Endothelial cell of umbilical vein (primary cell): ENCODE measurements around the gene KRTAP26-1. TPM values are rescaled to one million over a fixed set of nuclear protein-coding genes. Genes with fewer than 3 reads are reported as not detected.

Source experiments
- BruUV-seq: library from RNA; stranded (reverse); fragments of 400-500 nt; replicated peaks from 2 replicates; lab custom pipeline; 2021; lab: Mats Ljungman, UMichigan
- CTCF ChIA-PET: fragments of 300-600, 350-600 bp; sonication (Branson Sonifier 250); formaldehyde crosslinking; loops from one replicate; lab custom pipeline; 2021; ENCODE audit warnings: antibody characterized with exemption, inconsistent platforms; lab: Charles Lee
- POLR2A ChIA-PET: fragments of 300-600, 350-600 bp; sonication (Branson Sonifier 250); formaldehyde crosslinking; loops from one replicate; lab custom pipeline; 2021; ENCODE audit warnings: antibody characterized with exemption, inconsistent platforms; lab: Charles Lee
- DNase-seq: peaks from one replicate; pipeline ENCODE4 v3.0.0-alpha.2; 2011; ENCODE audit warnings: low read depth, low spot score
- FAIRE-seq: peaks from 2 replicates; lab custom pipeline; 2011; peaks lifted over from hg19 to GRCh38; lab: Jason Lieb, UNC
- H2AFZ ChIP-seq: 2 replicates; pipeline ENCODE4 v1.6.0; 2012; ENCODE audit warnings: low read depth, low read length, control low read depth, inconsistent platforms
- H3K27ac ChIP-seq: 2 replicates; pipeline ENCODE4 v1.5.1; 2011; ENCODE audit warnings: low read depth, mild to moderate bottlenecking, control low read depth, low read length, moderate library complexity; ENCODE audit not compliant: insufficient read depth
- H3K27me3 ChIP-seq, 2 experiments: 2 replicates each; pipeline versions ENCODE4 v1.6.0 to v1.6.1; 2011; ENCODE audit warnings: low read length in 2 of 2, mixed read lengths in 1 of 2; ENCODE audit not compliant: control insufficient read depth in 2 of 2, insufficient read depth in 2 of 2
- H3K36me3 ChIP-seq, 2 experiments: 2 replicates in 1 of 2; 3 replicates in 1 of 2; pipeline ENCODE4 v1.5.1; 2011; ENCODE audit warnings: low read length in 2 of 2, mild to moderate bottlenecking in 1 of 2, moderate library complexity in 1 of 2; ENCODE audit not compliant: control insufficient read depth in 2 of 2, insufficient read depth in 2 of 2; ENCODE audit errors: extremely low read depth in 1 of 2
- H3K4me1 ChIP-seq: 3 replicates; pipeline ENCODE4 v1.5.1; 2011; ENCODE audit warnings: mild to moderate bottlenecking, low read length; ENCODE audit not compliant: control insufficient read depth, insufficient read depth; ENCODE audit errors: extremely low read depth
- H3K4me2 ChIP-seq: 2 replicates; pipeline ENCODE4 v1.6.1; 2011; ENCODE audit warnings: low read length, control low read depth, mixed read lengths; ENCODE audit not compliant: insufficient read depth
- H3K4me3 ChIP-seq, 3 experiments: fragments of 200-600 bp in 1 of 3; sonication (generic), shearing (Covaris generic) in 1 of 3; replicated peaks in 1 of 3; 2 replicates each; pipeline ENCODE4 v1.5.1; 2011 to 2016; ENCODE audit warnings: control low read depth in 3 of 3, low read length in 3 of 3, mild to moderate bottlenecking in 2 of 3, inconsistent platforms in 1 of 3, low read depth in 1 of 3, moderate library complexity in 1 of 3; ENCODE audit not compliant: insufficient read depth in 1 of 3
- H3K79me2 ChIP-seq: 2 replicates; pipeline ENCODE4 v1.6.0; 2012; ENCODE audit warnings: low read length, inconsistent platforms; ENCODE audit not compliant: control insufficient read depth, insufficient read depth
- H3K9ac ChIP-seq: replicated peaks from 2 replicates; pipeline ENCODE3; 2011; ENCODE audit warnings: low read length, control low read depth; ENCODE audit not compliant: insufficient read depth; ENCODE audit errors: extremely low read depth
- H3K9me1 ChIP-seq: replicated peaks from 3 replicates; pipeline ENCODE4 v1.6.0; 2011; ENCODE audit warnings: mild to moderate bottlenecking, low read length; ENCODE audit not compliant: control insufficient read depth, insufficient read depth; ENCODE audit errors: extremely low read depth
- H3K9me3 ChIP-seq: replicated peaks from 2 replicates; pipeline ENCODE4 v1.5.1; 2012; ENCODE audit warnings: low read length, inconsistent platforms; ENCODE audit not compliant: control insufficient read depth, insufficient read depth
- H4K20me1 ChIP-seq: replicated peaks from 2 replicates; pipeline ENCODE3; 2011; ENCODE audit warnings: mild to moderate bottlenecking, low read length; ENCODE audit not compliant: control insufficient read depth, insufficient read depth; ENCODE audit errors: extremely low read depth
- EZH2 ChIP-seq: IDR thresholded peaks from 2 replicates; pipeline ENCODE4 v1.6.1; 2012; ENCODE audit warnings: borderline replicate concordance, low read depth, mild to moderate bottlenecking, moderate library complexity, low read length, inconsistent platforms; ENCODE audit not compliant: severe bottlenecking
- FOS ChIP-seq: IDR thresholded peaks from 2 replicates; pipeline ENCODE4 v1.6.1; 2011; ENCODE audit warnings: mild to moderate bottlenecking, low read length, moderate library complexity, borderline replicate concordance; ENCODE audit not compliant: insufficient read depth
- GATA2 ChIP-seq: IDR thresholded peaks from 2 replicates; pipeline ENCODE4 v1.7.0; 2011; ENCODE audit warnings: low read depth, mild to moderate bottlenecking, moderate library complexity, mixed read lengths, low read length; ENCODE audit not compliant: insufficient read length, insufficient read depth
- MAX ChIP-seq: IDR thresholded peaks from 2 replicates; pipeline ENCODE4 v1.6.1; 2011; ENCODE audit not compliant: insufficient read depth, insufficient read length
- MYC ChIP-seq: IDR thresholded peaks from one replicate; pipeline ENCODE4 v1.6.1; 2011; ENCODE audit warnings: mild to moderate bottlenecking, low read depth, low read length
- POLR2A ChIP-seq: IDR thresholded peaks from 2 replicates; pipeline ENCODE4 v1.6.1; 2012; ENCODE audit warnings: low read depth, mild to moderate bottlenecking, control low read depth, low read length
- POLR2AphosphoS5 ChIP-seq: IDR thresholded peaks from 2 replicates; pipeline ENCODE4 v1.6.1; 2012; ENCODE audit warnings: low read depth, mild to moderate bottlenecking, control low read depth, low read length, moderate library complexity; ENCODE audit not compliant: insufficient read depth
- dilution Hi-C: fragments of 300-500 bp; cut with MboI; formaldehyde crosslinking; loops from one replicate; pipeline ENCODE4 v1.15.0; 2019; ENCODE audit warnings: low sequenced_read_pairs; ENCODE audit not compliant: extremely low pct_ligation_motif_present
- intact Hi-C: fragments of 100-400 bp; cut with micrococcal nuclease; formaldehyde crosslinking; loops from one replicate; pipeline ENCODE4 v1.10.0; 2022
- polyA plus RNA-seq, 4 experiments: library from polyadenylated mRNA; depleted of rRNA in 3 of 4; stranded (reverse) in 3 of 4; unstranded in 1 of 4; fragments of >200 nt; gene quantifications; 2 replicates each; pipeline versions ENCODE4 v1.2.1 to v1.2.3, GENCODE V29; 2011 to 2012; ENCODE audit warnings: missing spikeins in 1 of 4
- total RNA-seq: library from RNA; stranded (reverse); gene quantifications from 2 replicates; pipeline ENCODE4 v1.2.3, GENCODE V29; 2021
- TF ChIP-seq, protein P1 (sequence below), 2 donors: IDR thresholded peaks; 1 replicate in 1 of 2; 2 replicates in 1 of 2; pipeline ENCODE4 v1.5.1; 2011; ENCODE audit warnings: low read length in 2 of 2, mild to moderate bottlenecking in 2 of 2, moderate library complexity in 2 of 2, control low read depth in 1 of 2, inconsistent platforms in 1 of 2, low read depth in 1 of 2; ENCODE audit not compliant: insufficient read depth in 1 of 2; ENCODE audit errors: extremely low read depth in 1 of 2

The KRTAP26-1 gene
- total and polyA plus RNA-seq, 2 donors (not counting 3 experiments of a cell fraction or from before 2014, with no cell fraction given), result not detected

DNA sequence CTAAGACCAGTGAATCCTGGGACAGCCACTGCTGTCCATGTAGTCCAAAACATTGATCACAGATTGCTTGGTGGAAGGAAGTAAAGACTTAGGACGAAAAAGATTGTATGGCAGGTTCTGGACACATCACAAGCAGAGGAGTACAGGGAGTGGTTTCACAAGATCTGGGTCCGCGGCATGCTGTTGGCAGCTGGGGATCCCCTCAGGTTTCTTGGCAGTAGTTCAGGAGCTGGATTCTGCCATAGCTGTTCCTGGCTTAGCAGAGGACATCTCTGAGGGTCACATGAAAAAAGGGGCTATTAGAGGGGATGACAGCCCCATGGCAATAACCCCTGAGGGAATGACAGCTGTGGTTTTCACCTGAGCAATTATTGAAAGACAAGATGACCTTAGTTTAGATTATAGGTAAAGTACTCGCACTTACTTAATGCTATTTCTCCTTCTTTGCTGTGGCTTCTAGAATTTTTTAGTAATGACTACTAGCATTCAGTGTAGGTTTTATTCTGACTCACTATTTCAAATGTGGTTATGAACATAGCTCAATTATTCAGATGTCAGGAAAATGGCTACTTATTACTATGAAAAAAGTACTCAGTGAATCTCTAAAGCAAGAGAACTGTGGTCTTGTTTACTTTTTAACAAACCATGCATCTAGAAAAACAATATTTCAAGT is 9.2 kb upstream of the KRTAP26-1 start:
- Histone ChIP-seq H3K9me3 (peaks cover 2% of the 10 kb centered on the region), H2AFZ (no peak overlapping the region), H3K9me1 (no peaks in the 10 kb centered on the region), H4K20me1 (no peaks in the 10 kb centered on the region), H3K27me3 (no peaks in the 10 kb centered on the region), H3K4me2 (no peak overlapping the region), H3K9ac (no peak overlapping the region), H3K4me1 (no peaks in the 10 kb centered on the region), H3K36me3 (no peaks in the 10 kb centered on the region), H3K27ac (no peak overlapping the region), H3K4me3 (no peak overlapping the region), H3K79me2 (no peaks in the 10 kb centered on the region)
- TF ChIP-seq FOS, result no peak
- TF ChIP-seq EZH2, result no peak
- TF ChIP-seq POLR2AphosphoS5, result no peak
- TF ChIP-seq POLR2A, result no peak
- no peak for TF ChIP-seq MYC
- no peak for TF ChIP-seq MAX
- TF ChIP-seq GATA2, result no peak
- TF ChIP-seq, protein P1, sequence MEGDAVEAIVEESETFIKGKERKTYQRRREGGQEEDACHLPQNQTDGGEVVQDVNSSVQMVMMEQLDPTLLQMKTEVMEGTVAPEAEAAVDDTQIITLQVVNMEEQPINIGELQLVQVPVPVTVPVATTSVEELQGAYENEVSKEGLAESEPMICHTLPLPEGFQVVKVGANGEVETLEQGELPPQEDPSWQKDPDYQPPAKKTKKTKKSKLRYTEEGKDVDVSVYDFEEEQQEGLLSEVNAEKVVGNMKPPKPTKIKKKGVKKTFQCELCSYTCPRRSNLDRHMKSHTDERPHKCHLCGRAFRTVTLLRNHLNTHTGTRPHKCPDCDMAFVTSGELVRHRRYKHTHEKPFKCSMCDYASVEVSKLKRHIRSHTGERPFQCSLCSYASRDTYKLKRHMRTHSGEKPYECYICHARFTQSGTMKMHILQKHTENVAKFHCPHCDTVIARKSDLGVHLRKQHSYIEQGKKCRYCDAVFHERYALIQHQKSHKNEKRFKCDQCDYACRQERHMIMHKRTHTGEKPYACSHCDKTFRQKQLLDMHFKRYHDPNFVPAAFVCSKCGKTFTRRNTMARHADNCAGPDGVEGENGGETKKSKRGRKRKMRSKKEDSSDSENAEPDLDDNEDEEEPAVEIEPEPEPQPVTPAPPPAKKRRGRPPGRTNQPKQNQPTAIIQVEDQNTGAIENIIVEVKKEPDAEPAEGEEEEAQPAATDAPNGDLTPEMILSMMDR (IDR thresholded peaks at IDR 0.05; ENCODE audit: extremely low read depth in 1 of 2, insufficient read depth in 1 of 2, low read depth in 1 of 2, low read length in 2 of 2), result no peak
- intact Hi-C loops, result no loop called here
- no peak for FAIRE-seq
- dilution Hi-C loops, result no loop called here
- BruUV-seq, result no TSS peak
- CTCF ChIA-PET, result interaction anchor here (1.0 kb wide), 1 partner anchor 20 kb away, joined by 3 read pairs; no protein-coding TSS in a partner anchor
- POLR2A ChIA-PET, result no interaction called here
- DNase-seq, result no peak
